Body of pancreas (tissue), 4 donors: Measurements from ENCODE around the gene ABCC11.

Source experiments
- POLR2A ChIP-seq, 3 donors: fragments of 450-650 bp; IDR thresholded peaks; one replicate each; pipeline ENCODE4 v1.6.1; 2016; ENCODE audit warnings: antibody characterized with exemption in 3 of 3, mild to moderate bottlenecking in 2 of 3
- TF ChIP-seq, protein P1 (sequence below), 7 experiments: fragments of 450-650 bp in 4 of 7; fragments of 200-600 bp in 3 of 7; sonication (generic) in 3 of 7; IDR thresholded peaks; one replicate each; pipeline ENCODE4 v1.5.1; 2016 to 2019; ENCODE audit warnings: antibody characterized with exemption in 7 of 7

DNA sequence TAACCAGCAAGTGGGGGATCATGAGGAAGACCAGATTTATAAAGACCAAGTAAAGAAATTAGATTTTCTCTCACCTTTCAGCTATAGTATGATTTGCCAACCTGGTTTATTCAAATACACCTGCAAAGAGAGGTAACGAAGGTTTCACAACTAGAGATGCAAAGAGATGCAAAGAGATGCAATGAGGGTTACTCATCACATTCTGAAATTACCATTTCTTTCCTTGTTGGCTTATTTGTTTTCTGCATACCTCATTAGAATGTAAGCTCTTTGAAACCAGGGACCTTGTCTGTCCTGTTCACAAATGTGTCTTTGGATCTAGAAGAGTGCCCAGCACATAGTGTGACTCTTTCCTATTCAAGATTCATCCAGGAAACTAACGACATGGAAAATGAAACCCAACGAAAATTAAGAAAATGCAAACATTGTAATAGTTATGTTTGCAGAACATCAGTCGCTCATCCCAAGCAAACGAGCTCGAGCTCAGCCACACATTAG, 12.2 kb downstream of the ABCC11 start:
- TF ChIP-seq, protein P1, sequence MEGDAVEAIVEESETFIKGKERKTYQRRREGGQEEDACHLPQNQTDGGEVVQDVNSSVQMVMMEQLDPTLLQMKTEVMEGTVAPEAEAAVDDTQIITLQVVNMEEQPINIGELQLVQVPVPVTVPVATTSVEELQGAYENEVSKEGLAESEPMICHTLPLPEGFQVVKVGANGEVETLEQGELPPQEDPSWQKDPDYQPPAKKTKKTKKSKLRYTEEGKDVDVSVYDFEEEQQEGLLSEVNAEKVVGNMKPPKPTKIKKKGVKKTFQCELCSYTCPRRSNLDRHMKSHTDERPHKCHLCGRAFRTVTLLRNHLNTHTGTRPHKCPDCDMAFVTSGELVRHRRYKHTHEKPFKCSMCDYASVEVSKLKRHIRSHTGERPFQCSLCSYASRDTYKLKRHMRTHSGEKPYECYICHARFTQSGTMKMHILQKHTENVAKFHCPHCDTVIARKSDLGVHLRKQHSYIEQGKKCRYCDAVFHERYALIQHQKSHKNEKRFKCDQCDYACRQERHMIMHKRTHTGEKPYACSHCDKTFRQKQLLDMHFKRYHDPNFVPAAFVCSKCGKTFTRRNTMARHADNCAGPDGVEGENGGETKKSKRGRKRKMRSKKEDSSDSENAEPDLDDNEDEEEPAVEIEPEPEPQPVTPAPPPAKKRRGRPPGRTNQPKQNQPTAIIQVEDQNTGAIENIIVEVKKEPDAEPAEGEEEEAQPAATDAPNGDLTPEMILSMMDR (IDR thresholded peaks at IDR 0.05): no peak
- no peak for TF ChIP-seq POLR2A (IDR thresholded peaks at IDR 0.05)
